Panc1 (cell line): Measurements from ENCODE around the gene HLA-DOA. TPM values are rescaled to one million over a fixed set of nuclear protein-coding genes. Genes with fewer than 3 reads are reported as not detected.

Source experiments
- ATAC-seq: fragments of 200-7000 bp; cut with Tn5 transposase; 2 replicates; pipeline ENCODE4 v1.9.1; 2020; ENCODE audit warnings: mild to moderate bottlenecking, moderate library complexity
- BruUV-seq: library from RNA; stranded (reverse); fragments of 400-500 nt; replicated peaks from 2 replicates; lab custom pipeline; 2021; lab: Mats Ljungman, UMichigan
- CTCF ChIA-PET: fragments of 300-600 bp; sonication (Branson Sonifier 250); formaldehyde crosslinking; loops from one replicate; lab custom pipeline; 2022; ENCODE audit warnings: antibody characterized with exemption; lab: Charles Lee
- POLR2A ChIA-PET: fragments of 300-600 bp; sonication (Branson Sonifier 250); formaldehyde crosslinking; loops from one replicate; lab custom pipeline; 2022; ENCODE audit warnings: antibody characterized with exemption; lab: Charles Lee
- DNase-seq: peaks from one replicate; pipeline ENCODE4 v3.0.0-alpha.2; 2010; ENCODE audit warnings: low read depth, low spot score
- H3K27ac ChIP-seq: 2 replicates; pipeline ENCODE4 v1.5.1; 2011; ENCODE audit warnings: mild to moderate bottlenecking, low read length, inconsistent platforms
- H3K27me3 ChIP-seq: fragments of 200-500 bp; sonication (Bioruptor generic); 2 replicates; pipeline ENCODE4 v1.6.0; 2014; ENCODE audit warnings: low read length, inconsistent platforms; ENCODE audit not compliant: control insufficient read depth, insufficient read depth
- H3K36me3 ChIP-seq: fragments of 200-500 bp; sonication (Bioruptor generic); 2 replicates; pipeline ENCODE4 v1.5.1; 2014; ENCODE audit warnings: inconsistent platforms, mild to moderate bottlenecking, low read length, moderate library complexity; ENCODE audit not compliant: control insufficient read depth, insufficient read depth
- H3K4me1 ChIP-seq: 2 replicates; pipeline ENCODE4 v1.5.1; 2011; ENCODE audit warnings: inconsistent platforms, mild to moderate bottlenecking, low read length, moderate library complexity; ENCODE audit not compliant: control insufficient read depth, insufficient read depth
- H3K4me3 ChIP-seq, 2 experiments: 2 replicates each; pipeline ENCODE4 v1.5.1; 2011 to 2012; ENCODE audit warnings: low read depth in 2 of 2, low read length in 2 of 2, mild to moderate bottlenecking in 2 of 2, inconsistent platforms in 1 of 2, moderate library complexity in 1 of 2
- H3K9me3 ChIP-seq: fragments of 200-500 bp; sonication (Bioruptor generic); 2 replicates; pipeline ENCODE4 v1.5.1; 2014; ENCODE audit warnings: low read depth, mild to moderate bottlenecking, inconsistent platforms, low read length, moderate library complexity; ENCODE audit not compliant: control insufficient read depth, insufficient read depth
- CTCF ChIP-seq: fragments of 450-650 bp; IDR thresholded peaks from 2 replicates; pipeline ENCODE4 v1.5.1; 2017; ENCODE audit warnings: mild to moderate bottlenecking
- POLR2AphosphoS5 ChIP-seq: IDR thresholded peaks from 2 replicates; pipeline ENCODE4 v1.6.1; 2012; ENCODE audit warnings: mild to moderate bottlenecking, low read depth, low read length, moderate library complexity
- REST ChIP-seq, 2 experiments: IDR thresholded peaks; 2 replicates each; pipeline ENCODE4 v1.6.1; 2011 to 2012; ENCODE audit warnings: low read depth in 2 of 2, control low read depth in 1 of 2, low read length in 1 of 2, mild to moderate bottlenecking in 1 of 2, moderate library complexity in 1 of 2; ENCODE audit not compliant: insufficient read depth in 1 of 2
- SIN3A ChIP-seq: IDR thresholded peaks from 2 replicates; pipeline ENCODE4 v1.6.1; 2012; ENCODE audit warnings: low read depth, mild to moderate bottlenecking, low read length, moderate library complexity, borderline replicate concordance; ENCODE audit not compliant: insufficient read depth
- TCF7L2 ChIP-seq: IDR thresholded peaks from 2 replicates; pipeline ENCODE4 v1.6.1; 2011; ENCODE audit warnings: mild to moderate bottlenecking, low read depth, low read length, inconsistent platforms
- in situ Hi-C: cut with HindIII; loops from 2 replicates; pipeline ENCODE4 v1.10.0; 2016; ENCODE audit warnings: low sequenced_read_pairs, low pct_unique_long_range_greater_than_20kb
- intact Hi-C: fragments of 100-400 bp; cut with micrococcal nuclease; formaldehyde crosslinking; loops from one replicate; pipeline ENCODE4 v1.10.0; 2022; ENCODE audit not compliant: unreplicated experiment
- total RNA-seq: library from RNA; stranded (reverse); gene quantifications from one replicate; pipeline ENCODE4 v1.2.1, GENCODE V29; 2021; ENCODE audit not compliant: unreplicated experiment

HLA-DOA gene
- total RNA-seq, 1 experiment from 2014 or later = 0.08 TPM

GRCh38 chr6:32977953-32978324 lies 31.5 kb downstream of the HLA-DOA start:
- ChIA-PET POLR2A (no interaction called here), CTCF (no interaction called here)
- H3K27me3 ChIP-seq = no peaks in the 10 kb centered on the region
- TF ChIP-seq POLR2AphosphoS5 = 0 out of 2 replicates have a peak, but pooled peaks have one; percentile 16
- TF ChIP-seq CTCF = no peak
- DNase-seq = no peak
- peak overlapping the region; percentile 17; the same call in 1 of the 2 replicates for H3K27ac ChIP-seq
- intact Hi-C loops = no loop called here
- BruUV-seq = no TSS peak
- peaks cover 69% of the 10 kb centered on the region for H3K4me1 ChIP-seq
- ATAC-seq = no peak
- H3K4me3 ChIP-seq = no peak overlapping the region
- peaks cover 73% of the 10 kb centered on the region for H3K36me3 ChIP-seq
- in situ Hi-C loops = no loop called here
- H3K9me3 ChIP-seq = no peaks in the 10 kb centered on the region

GRCh38 chr6:32977272-32977952 lies 32.0 kb downstream of the HLA-DOA start:
- Histone ChIP-seq H3K9me3 (no peaks in the 10 kb centered on the region), H3K4me3 (no peak overlapping the region), H3K36me3 (peaks cover 78% of the 10 kb centered on the region), H3K27ac (no peak overlapping the region), H3K4me1 (peaks cover 65% of the 10 kb centered on the region), H3K27me3 (no peaks in the 10 kb centered on the region)
- POLR2A ChIA-PET = no interaction called here
- TSS peak; percentile 0 for BruUV-seq
- TF ChIP-seq SIN3A (no peak), POLR2AphosphoS5 (peak; percentile 52; the same call in 1 of the 2 replicates), REST (IDR thresholded peaks at IDR 0.05; ENCODE audit: insufficient read depth in 1 of 2, low read depth in 2 of 2, low read length in 1 of 2) (no peak), TCF7L2 (no peak), CTCF (no peak)
- DNase-seq (no peak), ATAC-seq (no peak)
- CTCF ChIA-PET = no interaction called here
- in situ Hi-C loops (no loop called here), intact Hi-C loops (no loop called here)
